Measurements from ENCODE around the gene SVIL.
"Not testable (repeated sequence)": the region's sequence is repeated elsewhere in the genome, so short reads cannot be mapped to it uniquely, and the experiment has no call there.

The SVIL gene

DNA sequence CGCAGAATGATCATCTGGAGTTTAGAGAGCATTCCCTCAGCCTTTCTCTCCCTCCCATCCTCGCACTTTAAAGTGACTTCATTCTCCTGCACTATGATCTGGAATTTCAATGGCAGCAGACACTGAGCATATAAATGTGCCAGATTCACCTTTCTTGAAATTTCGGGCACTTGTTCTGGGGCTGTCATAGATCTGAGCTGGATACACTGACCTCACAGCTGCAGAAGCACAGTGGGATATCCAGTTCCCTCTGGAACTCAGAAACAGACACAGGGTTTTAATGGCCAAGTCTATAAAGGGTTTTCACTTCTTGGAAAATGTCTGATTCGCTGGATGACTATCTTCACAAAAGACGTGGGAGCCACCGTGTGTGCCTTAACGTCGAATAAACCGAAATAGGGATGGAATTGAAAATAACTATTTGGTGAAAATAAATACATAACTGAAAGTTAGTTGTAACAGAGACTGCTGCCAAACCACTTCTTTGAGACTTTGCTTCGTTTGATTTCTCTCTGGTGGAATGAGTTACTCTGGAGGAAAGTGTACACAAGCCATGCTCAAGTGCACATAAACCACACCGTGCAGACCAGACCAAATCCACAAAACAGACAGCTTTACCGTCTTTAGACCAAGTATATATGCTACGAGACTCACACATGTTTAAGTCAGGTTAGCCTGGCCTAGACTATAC, 126.1 kb downstream of the SVIL start:
- FAIRE-seq: no peak

DNA sequence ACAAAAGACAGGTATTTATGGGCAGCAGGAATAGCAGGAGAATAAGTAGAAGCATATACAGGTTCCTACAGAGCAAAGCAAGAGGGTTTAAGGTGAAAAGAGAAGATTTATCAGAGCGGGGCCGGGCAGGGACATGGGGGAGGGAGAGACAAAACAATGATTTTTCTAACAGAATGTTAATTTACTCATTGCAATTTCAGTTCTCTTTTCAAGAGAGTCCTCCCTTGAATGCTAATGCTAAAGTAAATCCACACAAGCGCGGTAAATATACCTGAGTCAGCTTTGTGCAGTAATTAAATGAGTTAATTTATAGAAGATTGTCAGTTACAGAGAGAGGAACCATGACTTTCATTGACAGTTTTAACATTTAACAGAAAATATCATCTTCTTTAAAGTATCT, 127.0 kb downstream of the SVIL start:
- FAIRE-seq: not testable (repeated sequence)

DNA sequence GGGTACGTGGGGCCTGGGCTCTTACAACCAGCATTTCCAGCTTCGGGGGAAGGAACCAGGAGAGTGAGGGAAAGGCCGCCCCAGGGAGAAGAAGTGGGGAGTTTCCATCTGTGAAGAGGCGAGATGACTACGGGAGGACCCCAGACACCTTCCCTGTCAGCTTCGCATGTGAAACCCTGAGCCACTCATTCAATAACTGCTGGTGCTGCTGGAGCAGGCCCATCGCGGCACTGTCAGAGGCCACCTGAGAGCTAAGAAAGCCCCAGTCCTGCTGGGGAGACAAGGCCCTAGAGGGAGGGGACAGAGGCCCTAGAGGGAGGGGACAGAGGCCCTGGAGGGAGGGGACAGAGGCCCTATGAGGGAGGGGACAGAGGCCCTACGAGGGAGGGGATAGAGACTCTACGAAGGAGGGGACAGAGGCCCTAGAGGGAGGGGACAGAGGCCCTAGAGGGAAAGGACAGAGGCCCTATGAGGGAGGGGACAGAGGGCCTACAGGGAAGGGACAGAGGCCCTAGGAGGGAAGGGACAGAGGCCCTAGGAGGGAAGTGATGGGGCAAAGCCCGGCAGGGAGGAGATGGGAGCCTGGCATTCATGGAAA, 128.3 kb downstream of the SVIL start:
- FAIRE-seq: not testable (repeated sequence)

DNA sequence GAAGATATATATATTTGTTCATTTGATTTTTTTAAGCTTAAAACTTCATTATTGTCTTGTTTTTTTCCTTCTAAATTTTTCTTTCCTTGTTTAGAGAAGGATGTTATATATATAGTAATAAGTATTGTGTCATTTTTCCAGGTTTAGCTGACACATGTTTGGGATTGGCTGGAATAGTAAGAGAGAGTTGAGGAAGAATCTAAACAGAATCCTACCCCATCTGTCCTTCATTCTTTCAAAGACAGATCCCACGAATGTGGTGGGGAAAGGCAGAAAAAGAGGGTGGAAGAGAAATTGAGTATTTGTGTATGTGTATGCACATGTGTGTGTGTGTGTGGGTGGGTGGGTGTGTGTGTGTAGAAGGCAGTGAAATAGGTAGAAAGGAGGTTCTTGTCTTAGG, 132.4 kb downstream of the SVIL start:
- no peak for FAIRE-seq

DNA sequence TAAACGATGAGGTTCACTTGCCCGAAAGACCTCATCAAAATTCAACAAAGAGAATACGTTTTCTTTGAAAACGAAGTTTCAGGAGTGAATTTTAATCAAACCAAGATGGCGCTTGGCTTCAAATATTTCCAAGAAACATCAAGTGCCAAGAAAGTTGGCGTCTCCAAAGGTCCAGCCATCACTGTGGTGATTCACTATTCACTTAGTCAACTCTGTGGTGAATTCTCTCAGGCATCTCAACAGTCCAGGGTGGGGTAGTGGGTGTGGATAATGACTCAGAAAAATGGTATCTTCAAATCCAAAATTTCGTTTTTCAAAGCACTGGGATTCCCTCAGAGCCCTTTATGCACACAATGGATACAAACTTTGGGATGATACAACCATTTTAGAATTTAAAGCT, 133.1 kb downstream of the SVIL start:
- no peak for FAIRE-seq

DNA sequence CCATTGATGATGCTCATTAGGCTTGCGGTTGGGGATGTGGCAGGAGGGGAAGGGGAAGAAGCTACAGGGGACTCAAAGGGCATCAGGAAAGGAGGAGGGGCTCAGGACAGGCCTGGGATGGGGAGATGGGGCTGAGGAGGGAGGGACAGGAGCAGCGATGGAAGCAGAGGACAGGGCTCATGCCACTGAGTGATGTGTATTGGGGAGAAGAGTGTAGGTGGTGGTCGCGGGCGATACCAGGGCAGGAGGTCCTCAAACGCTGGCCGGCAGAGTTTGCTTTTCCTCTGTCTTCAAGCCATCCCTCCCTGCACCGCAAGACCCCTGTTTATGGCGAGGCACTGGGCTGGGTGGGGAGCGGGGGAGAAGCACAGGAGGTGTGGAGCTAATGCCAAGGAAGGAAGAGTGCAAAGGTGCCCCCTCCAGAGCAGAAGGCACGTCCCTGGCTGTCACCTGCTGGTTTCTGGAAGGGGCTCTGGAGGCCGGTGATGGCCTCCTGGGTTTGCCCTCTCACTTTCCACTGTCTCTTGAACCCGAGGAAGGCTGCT, 134.7 kb downstream of the SVIL start:
- FAIRE-seq: no peak

DNA sequence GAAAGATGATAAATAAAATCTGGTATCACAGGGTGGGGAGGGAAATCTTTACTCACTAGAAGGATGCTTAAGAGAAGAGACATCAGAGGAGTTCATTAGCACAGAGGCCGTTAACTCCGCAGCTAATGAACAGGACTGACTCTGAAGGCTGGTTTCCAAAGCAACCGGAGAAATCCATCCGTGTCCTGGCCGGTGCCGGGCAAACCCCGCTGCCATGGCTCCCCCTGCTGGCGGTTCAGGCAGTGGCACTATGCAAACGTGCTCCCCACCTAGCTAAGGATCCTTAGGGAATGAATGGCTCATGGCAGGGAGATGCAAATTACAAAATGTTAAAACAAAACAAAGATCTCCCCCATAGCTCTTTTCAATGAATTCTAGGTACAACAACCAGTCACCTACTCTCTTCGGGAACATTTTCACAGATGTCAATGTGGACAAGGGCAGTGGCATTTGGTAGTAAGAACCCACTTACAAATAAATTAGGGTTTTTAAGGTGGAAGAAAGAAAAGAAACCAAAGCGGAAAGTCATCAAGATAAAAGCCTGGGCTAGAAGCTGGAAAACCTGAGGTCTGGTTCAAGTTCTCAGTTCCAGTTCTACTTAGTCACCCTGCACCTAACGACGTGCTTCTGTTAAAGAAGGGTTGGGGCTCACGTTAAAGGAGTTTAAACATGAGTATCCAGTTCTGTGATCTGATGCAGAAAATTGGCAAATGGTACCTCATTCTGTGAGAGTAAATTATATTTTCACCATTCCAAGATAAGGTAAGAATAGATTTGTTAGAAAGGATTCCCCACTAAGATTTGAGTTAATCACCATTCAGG, 138.2 kb downstream of the SVIL start:
- FAIRE-seq: peak; percentile 17

DNA sequence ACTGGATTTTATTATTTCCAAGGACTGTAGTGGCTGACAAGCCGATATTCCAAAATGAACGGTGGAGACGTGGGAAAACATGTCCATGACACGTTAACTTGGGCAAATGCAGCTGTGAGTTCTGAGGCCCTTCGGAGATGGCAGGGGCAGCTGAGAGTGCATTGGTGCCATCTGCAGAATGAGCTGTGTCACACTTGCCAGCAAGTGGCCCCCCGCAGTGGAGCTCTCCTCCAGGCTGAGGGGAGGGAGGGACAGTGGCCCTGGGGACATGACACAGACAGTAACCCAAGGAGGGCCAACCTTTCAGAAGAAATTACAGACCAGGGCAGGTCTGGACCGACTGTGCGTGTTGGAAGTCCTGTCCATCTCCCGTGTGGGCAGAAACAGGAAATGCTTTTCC, 139.4 kb downstream of the SVIL start:
- no peak for FAIRE-seq

DNA sequence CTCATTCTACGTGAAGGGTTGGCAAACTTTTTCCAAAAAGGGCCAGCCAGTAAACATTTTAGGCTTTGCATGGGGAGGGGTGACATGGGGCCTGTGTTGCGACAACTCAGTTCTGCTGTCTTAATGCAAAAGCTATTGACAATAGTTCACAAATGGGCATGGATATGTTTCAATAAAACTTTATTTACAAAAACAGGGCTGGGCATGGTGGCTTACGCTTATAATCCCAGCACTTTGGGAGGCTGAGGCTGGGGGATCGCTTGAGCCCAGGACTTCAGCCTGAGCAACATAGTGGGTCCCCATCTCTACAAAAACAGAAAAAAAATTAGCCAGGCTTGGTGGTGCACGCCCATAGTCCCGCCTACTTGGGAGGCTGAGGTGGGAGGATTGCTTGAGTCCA, 141.1 kb downstream of the SVIL start:
- no peak for FAIRE-seq

DNA sequence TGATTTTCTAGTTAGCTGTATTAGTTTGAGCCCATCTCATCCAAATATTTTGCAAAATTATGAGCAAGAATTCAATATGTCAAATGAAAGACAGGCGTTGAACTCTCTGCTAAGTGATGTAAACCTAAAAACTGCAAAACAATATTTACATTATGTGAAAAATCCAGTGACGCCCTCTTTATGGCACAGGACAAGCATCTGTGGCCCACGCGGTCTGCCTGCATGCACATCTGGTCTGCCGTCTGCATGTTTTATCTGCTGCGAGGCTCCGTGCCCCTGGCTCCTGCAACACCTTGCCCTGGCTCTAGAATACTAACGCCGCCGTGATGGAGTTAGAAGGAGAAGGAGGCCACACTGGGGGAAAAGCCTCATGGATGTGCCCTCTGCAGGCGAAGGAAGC, 142.0 kb downstream of the SVIL start:
- FAIRE-seq: no peak

DNA sequence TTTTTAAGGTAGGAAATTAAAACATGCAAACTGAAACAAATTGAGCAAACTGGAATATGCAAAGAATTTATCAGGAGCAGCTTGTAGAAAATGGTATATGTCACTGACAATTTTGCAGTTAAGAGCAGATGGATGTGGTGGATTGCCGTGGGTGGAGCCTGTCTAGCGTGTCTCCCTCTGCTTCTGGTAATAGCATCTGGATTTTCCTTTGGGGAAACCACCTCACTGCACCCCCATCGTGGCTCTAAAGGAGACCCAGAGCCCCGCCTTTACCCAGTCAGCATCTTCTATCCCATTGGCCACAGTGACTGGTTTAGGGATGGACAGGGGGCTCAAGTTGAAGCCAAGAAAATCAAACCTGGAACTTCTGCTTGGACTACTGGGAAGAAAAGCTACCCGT, 142.9 kb downstream of the SVIL start:
- FAIRE-seq: no peak

DNA sequence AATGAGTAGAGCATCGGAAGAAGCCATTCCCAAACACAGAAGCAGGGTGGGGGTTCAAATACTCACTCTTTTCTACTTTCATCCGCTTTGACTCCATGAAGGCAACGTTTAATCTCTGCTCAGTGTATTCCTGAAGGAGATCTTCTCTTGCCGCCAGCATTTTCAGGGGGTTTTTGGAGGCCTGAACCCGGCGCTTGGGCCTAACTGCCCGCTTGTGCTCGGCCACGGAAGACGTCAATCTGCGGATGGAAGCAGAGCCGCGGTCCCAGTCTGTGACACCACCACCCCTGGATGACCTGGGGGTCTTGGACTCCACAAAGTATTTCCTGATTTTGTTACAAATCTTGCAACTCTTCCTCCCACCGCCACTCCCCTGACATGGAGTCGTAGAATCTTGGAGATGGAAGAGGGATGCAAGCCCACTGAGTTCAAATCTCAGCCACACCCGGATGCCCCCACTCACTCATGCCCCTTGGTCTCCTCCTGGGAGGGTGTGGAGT, 143.9 kb downstream of the SVIL start:
- FAIRE-seq: not testable (repeated sequence)

DNA sequence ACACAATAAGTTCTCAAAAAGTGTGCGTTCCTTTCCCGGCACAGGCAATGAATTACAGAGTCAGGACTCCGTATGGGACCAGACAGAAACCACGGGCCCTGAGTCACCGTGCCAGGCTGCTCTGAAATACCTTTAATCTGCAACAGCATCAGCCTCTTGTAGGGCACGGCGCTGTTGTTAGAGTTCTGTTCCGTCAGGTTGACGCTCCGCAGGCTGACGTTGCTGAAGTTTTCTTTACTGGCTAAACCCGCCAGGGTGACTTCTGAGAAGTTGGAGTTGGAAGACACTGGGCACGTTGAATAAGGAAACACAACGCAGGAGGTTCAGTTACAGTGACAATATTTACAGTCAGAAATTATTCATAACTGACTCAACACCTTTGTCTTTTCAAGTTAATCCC, 146.3 kb downstream of the SVIL start:
- not testable (repeated sequence) for FAIRE-seq

DNA sequence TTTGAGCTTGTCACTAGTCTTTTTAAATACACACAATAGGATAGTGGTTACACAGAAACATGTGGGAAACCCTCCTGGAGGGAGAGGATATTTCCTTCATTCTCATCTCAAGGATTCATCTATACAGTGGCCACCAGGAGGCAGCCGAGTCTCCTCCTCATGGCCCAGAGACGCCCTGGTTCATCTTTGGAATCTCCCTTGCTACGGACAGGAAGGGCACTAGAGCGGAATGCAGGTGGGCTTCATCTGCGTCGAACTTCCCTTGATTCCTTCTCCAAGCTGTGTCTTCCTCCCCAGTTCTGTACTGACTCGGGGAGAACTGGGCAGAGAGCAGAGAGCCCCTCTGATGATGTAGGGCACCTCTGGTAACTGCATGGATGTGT, 146.9 kb downstream of the SVIL start:
- not testable (repeated sequence) for FAIRE-seq

DNA sequence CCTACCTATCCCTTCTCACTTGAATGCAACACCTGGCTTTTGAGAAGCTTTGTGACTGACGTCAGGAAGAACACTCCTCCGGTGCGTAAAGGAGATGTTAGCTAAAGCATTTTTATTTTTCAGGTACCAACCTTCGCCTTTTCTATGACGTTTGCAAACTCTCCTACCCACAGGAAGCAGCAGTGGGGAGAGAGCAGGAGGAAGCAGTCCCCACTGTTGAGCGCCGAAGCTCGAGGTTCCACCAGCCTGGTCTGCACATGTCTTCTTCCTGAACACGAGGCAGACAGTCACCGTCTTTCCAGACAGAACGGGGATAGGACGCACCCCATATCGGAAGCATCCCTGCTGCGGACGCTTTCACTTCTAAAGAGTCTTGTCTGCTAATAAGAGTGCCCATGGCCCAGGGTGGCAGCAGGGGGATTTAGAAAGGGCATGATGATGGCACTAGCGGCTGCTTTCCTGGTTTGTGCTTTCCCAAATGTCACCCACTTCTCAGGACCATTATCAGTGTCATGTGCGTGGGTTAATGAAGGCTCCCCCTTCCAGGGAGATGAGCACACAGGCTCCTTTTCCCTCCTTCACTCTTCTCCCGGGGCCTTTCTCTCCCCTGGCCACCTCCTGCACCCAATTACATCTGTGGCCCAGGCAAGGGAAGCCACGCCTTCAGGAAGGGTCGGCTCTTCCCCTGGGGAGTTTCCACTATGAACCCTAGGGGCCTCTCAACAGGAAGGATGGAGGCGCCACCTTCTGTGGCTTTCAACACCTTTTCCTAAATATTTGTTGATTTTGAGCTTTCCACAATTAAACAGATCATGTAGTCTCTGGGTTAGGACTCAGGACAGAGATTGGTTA, 147.5 kb downstream of the SVIL start:
- not testable (repeated sequence) for FAIRE-seq

DNA sequence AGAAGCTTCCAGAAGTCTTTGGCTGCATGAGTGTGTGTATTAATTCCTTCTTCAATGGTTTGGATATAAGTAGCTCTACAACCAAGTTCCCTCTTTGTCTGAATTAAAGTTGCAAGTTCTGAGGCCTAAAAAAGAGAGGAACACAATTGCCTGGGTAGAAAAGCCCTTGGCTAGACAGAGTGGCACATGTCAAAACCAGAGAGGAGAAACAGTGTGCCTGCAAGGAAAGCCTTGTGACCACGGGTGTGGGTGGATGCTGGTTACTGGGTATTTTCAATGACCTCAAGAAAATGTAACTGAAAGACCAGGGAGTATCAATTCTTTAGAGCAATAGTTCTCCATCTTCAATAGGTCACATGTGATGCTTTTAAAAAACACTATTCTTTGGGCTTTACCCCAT, 148.3 kb downstream of the SVIL start:
- no peak for FAIRE-seq

DNA sequence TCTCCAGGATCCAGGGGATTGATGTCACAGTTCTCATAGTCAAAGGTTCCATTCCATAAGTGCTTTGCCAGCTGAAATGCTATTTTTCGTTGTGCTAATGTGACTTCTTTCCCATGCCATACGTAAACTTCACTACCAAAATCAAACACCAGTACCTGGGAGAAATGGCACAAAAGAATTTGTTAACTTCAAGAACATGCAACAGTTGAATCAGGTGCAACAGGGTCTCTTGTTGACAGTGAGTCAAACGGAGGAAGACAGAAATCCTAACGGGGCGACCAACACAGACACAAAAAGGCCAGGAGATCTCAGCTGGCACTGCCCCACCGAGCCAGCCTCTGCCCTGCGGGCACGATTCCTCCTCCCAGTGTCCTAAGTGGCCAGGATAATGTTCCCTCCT, 150.1 kb downstream of the SVIL start:
- FAIRE-seq: not testable (repeated sequence)

DNA sequence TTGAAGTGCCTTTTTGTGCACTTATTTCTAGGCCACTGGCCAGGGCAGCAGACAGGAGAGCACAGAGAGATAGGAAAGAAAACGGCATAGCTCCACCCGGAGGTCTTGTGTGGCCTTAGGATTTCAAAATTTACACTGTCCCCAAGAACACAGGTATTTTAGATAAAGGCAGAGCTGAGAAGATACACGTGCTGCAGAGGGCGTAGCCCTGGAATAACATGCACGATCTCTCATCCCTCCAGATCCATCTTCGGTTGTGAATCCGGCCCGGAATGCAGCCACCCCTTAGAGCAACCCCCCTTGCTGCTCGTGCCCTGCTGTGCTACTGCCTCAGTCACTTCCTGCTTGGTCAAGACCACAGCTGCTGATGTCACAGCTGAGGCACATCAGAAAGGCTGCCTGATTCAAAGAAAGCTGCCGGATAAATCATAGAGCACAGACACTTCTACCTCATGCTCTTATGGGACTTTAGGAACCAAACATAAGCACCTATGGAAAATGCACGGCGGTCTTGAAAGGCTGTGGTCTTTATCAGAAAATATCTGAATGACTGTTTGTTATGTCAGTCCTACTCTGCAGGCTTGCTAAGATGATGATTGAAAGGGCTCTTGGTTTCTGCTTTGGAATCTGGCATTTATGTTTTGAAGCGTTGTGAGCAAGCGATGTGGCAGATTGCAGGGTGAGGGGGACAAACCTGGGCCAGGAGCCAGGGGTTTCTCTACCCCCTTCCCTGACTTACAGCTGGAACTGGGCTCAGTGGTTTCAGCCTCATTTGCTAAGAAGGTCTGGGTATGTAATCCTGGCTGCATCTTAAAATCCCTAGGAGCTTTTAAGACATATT, 152.0 kb downstream of the SVIL start:
- peak; percentile 96 for FAIRE-seq

DNA sequence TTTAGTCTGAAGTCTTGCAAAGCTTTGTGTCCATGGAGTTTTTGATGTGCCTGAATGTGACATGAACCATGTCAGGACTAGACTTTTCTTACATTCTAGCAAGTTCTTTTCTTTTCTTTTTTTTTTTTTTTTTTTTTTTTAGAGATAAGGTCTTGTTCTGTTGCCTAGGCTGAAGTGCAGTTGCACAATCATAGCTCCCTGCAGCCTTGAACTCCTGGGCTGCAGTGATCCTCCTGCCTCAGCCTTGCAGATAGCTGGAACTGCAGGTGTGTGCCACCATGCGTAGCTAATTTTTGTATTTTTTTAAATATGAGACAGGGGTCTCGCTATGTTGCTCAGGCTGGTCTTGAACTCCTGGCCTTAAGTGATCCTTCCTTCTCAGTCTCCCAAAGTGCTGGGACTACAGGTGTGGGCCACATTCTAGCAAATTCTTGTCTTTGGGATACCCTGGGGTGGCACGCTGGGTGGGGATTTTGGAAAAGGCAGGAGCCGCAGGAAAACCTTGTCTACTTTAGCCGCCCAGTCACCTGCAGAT, 152.8 kb downstream of the SVIL start:
- no peak for FAIRE-seq

DNA sequence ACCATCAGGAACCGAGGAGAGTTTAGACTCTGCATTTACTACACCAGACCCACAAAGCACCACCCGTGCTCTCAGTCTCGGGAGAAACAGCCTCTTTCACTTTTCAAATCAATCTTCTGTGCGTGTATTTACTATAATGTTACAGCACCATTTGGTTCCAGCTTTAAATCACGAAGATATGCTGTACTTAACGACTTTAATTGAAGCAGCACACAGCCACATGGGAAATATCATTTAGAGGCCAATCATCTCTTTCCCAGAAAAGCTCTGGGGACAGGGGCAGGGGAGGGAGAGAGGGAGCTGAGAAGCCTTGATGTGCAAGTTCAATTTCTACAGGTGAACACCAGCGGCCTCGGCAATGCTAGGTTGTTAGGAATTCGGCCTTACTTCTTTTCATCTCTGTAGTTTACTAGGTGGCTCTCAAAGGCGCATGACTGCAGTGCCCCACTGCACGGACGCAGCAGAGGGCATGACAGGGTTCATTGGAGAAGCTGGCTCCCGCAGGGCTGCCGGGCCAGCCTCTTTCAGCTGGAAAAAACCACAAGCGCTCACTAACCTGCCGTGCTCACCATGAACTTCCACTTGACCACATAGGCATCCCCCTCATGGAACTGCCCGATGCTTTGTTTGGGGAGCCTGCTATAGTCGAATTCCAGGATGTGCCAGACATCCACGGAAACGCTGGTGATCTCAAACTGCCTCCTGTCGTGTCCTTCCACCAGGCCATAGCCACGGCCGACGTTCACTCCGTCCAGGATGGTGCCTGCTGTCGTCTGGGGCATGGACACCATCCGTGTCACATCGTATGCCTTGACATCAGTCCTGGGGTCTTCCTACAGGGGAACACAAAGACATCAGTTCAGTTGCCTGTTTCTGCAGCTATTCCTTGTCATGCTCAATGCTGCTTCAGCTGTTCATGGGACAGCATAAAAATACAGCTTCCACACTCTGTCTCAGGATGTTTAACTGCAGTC, 154.5 kb downstream of the SVIL start:
- FAIRE-seq: no peak

Data from islet of Langerhans (tissue), 1 donor.